HEK293 (cell line): ENCODE data around the gene ZNF532.

Experiments used
- CTCF ChIA-PET: fragments of 350-600 bp; formaldehyde crosslinking; extraction: SDS; loops from one replicate; lab custom pipeline; 2021; ENCODE audit warnings: antibody characterized with exemption; lab: Yijun Ruan, JAX
- POLR2A ChIA-PET: fragments of 300-600 bp; formaldehyde crosslinking; extraction: SDS; loops from one replicate; lab custom pipeline; 2020; ENCODE audit warnings: antibody characterized with exemption, inconsistent platforms; lab: Yijun Ruan, JAX
- H3K27ac ChIP-seq: fragments of 200-500 bp; sonication (Bioruptor generic); 2 replicates; pipeline ENCODE4 v1.5.1; 2014; ENCODE audit warnings: low read depth, low read length, control low read depth, inconsistent platforms; ENCODE audit errors: extremely low read depth
- H3K36me3 ChIP-seq, 2 experiments: fragments of 200-500 bp in 1 of 2; sonication (Bioruptor generic) in 1 of 2; 1 replicate in 1 of 2; 2 replicates in 1 of 2; pipeline ENCODE4 v1.5.1; 2014 to 2017; ENCODE audit warnings: inconsistent platforms in 2 of 2, low read length in 2 of 2; ENCODE audit not compliant: control insufficient read depth in 2 of 2, insufficient read depth in 1 of 2
- H3K4me1 ChIP-seq: fragments of 200-500 bp; sonication (Bioruptor generic); 2 replicates; pipeline ENCODE4 v1.5.1; 2014; ENCODE audit warnings: mild to moderate bottlenecking, low read length, inconsistent platforms; ENCODE audit not compliant: control insufficient read depth, insufficient read depth
- H3K4me3 ChIP-seq: 2 replicates; pipeline ENCODE4 v1.5.1; 2011; ENCODE audit warnings: low read depth, mild to moderate bottlenecking, control low read depth, low read length, moderate library complexity
- H3K9me3 ChIP-seq: fragments of 200-500 bp; sonication (Bioruptor generic); 2 replicates; pipeline ENCODE4 v1.5.1; 2014; ENCODE audit warnings: low read depth, low read length, inconsistent platforms; ENCODE audit not compliant: control insufficient read depth, insufficient read depth
- GLI2 ChIP-seq: fragments of 450-650 bp; formaldehyde crosslinking; IDR thresholded peaks from 2 replicates; pipeline ENCODE4; 2017; ENCODE audit warnings: missing biosample characterization, missing genetic modification characterization, low read depth, borderline replicate concordance
- HOXC10 ChIP-seq: sonication (generic); formaldehyde crosslinking; IDR thresholded peaks from 2 replicates; pipeline ENCODE4 v1.8.1; 2023; ENCODE audit warnings: mild to moderate bottlenecking, missing genetic modification reagents
- IKZF3 ChIP-seq: fragments of 450-650 bp; IDR thresholded peaks from 2 replicates; pipeline ENCODE4 v1.5.0; 2018; ENCODE audit warnings: missing biosample characterization, mild to moderate bottlenecking, missing genetic modification characterization, moderate library complexity
- SALL2 ChIP-seq: fragments of 450-650 bp; formaldehyde crosslinking; IDR thresholded peaks from 2 replicates; pipeline ENCODE4 v1.5.0; 2017; ENCODE audit warnings: missing biosample characterization, mild to moderate bottlenecking, missing genetic modification characterization, borderline replicate concordance
- ZFP37 ChIP-seq: fragments of 450-650 bp; formaldehyde crosslinking; IDR thresholded peaks from 2 replicates; pipeline ENCODE4 v1.5.1; 2016; ENCODE audit warnings: missing biosample characterization, missing genetic modification characterization
- ZNF138 ChIP-seq: fragments of 450-650 bp; formaldehyde crosslinking; IDR thresholded peaks from 2 replicates; pipeline ENCODE4 v1.5.1; 2016; ENCODE audit warnings: missing biosample characterization, missing genetic modification characterization, borderline replicate concordance
- ZNF140 ChIP-seq: fragments of 450-650 bp; formaldehyde crosslinking; IDR thresholded peaks from 2 replicates; pipeline ENCODE4 v1.5.1; 2016; ENCODE audit warnings: missing biosample characterization, missing genetic modification characterization
- ZNF266 ChIP-seq: fragments of 450-650 bp; formaldehyde crosslinking; IDR thresholded peaks from 2 replicates; pipeline ENCODE4 v1.5.1; 2016; ENCODE audit warnings: missing biosample characterization, missing genetic modification characterization, low read depth
- ZNF335 ChIP-seq: fragments of 450-650 bp; formaldehyde crosslinking; conservative IDR thresholded peaks from 2 replicates; pipeline ENCODE4 v1.5.1; 2016; ENCODE audit warnings: missing biosample characterization, missing genetic modification characterization
- ZNF48 ChIP-seq: fragments of 450-650 bp; formaldehyde crosslinking; IDR thresholded peaks from 2 replicates; pipeline ENCODE4 v1.5.1; 2016; ENCODE audit warnings: missing biosample characterization, missing genetic modification characterization
- ZNF501 ChIP-seq: fragments of 450-650 bp; formaldehyde crosslinking; IDR thresholded peaks from 2 replicates; pipeline ENCODE4 v1.5.1; 2016; ENCODE audit warnings: missing biosample characterization, missing genetic modification characterization
- ZNF585B ChIP-seq: fragments of 450-650 bp; formaldehyde crosslinking; IDR thresholded peaks from 2 replicates; pipeline ENCODE4 v1.5.1; 2016; ENCODE audit warnings: missing biosample characterization, missing genetic modification characterization
- ZNF626 ChIP-seq: fragments of 450-650 bp; sonication (Bioruptor Pico); formaldehyde crosslinking; IDR thresholded peaks from 2 replicates; pipeline ENCODE4 v1.5.1; 2018; ENCODE audit warnings: missing biosample characterization, missing genetic modification characterization, inconsistent platforms
- ZNF777 ChIP-seq: fragments of 450-650 bp; formaldehyde crosslinking; IDR thresholded peaks from 2 replicates; pipeline ENCODE4 v1.5.1; 2017; ENCODE audit warnings: missing biosample characterization, missing genetic modification characterization, borderline replicate concordance
- ZNF837 ChIP-seq: fragments of 450-650 bp; formaldehyde crosslinking; IDR thresholded peaks from 2 replicates; pipeline ENCODE4 v1.5.1; 2016; ENCODE audit warnings: missing biosample characterization, missing genetic modification characterization
- TF ChIP-seq, protein P1 (sequence below): fragments of 450-650 bp; formaldehyde crosslinking; IDR thresholded peaks from 2 replicates; pipeline ENCODE4 v1.5.1; 2017; ENCODE audit warnings: missing biosample characterization, missing genetic modification characterization
- TF ChIP-seq, protein P2 (sequence below): fragments of 450-650 bp; formaldehyde crosslinking; IDR thresholded peaks from 2 replicates; pipeline ENCODE4 v1.5.1; 2016; ENCODE audit warnings: missing biosample characterization, missing genetic modification characterization
- TF ChIP-seq, protein P3 (sequence below): sonication (generic); formaldehyde crosslinking; IDR thresholded peaks from 2 replicates; pipeline ENCODE4 v1.8.1; 2022; ENCODE audit warnings: mild to moderate bottlenecking, moderate library complexity, missing genetic modification reagents
- TF ChIP-seq, protein P4 (sequence below): IDR thresholded peaks from 2 replicates; pipeline ENCODE4 v1.6.1; 2011; ENCODE audit warnings: mild to moderate bottlenecking, low read depth, low read length, borderline replicate concordance
- TF ChIP-seq, protein P5 (sequence below): fragments of 450-650 bp; IDR thresholded peaks from 2 replicates; pipeline ENCODE4 v1.5.1; 2018; ENCODE audit warnings: missing biosample characterization, missing genetic modification characterization
- TF ChIP-seq, protein P6 (sequence below): fragments of 450-650 bp; formaldehyde crosslinking; IDR thresholded peaks from 2 replicates; pipeline ENCODE4 v1.5.1; 2016; ENCODE audit warnings: missing biosample characterization, missing genetic modification characterization

Gene ZNF532

DNA sequence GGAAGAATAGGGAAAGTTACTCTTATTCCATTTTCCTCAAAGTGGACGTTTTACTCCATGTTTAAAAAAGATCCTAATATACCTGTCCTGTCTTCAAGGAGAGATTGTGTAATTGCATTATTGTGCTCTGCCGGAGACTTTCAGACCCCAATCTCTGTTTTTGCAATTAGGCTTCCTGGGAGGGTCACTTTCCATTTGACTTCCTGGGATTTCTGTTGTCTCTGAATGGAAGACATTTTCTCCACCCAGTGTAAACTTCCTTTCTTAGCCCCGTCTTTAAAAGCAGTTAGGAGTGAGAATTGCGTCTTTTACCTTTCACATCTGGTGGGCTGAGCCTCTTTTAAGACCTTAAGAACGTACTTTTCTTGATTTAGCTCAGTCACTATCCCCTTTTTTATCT, 63.0 kb downstream of the ZNF532 start:
- H3K27ac ChIP-seq, result no peak overlapping the region
- ChIA-PET POLR2A (interaction anchor here (0.6 kb wide), 1 partner anchor 476 kb away, joined by 3 read pairs; no protein-coding TSS in a partner anchor), CTCF (no interaction called here)
- no peaks in the 10 kb centered on the region for H3K4me1 ChIP-seq
- TF ChIP-seq GLI2 (tag by site-specific recombination) (no peak), ZNF501 (tag by site-specific recombination) (no peak), ZNF626 (tag by site-specific recombination) (no peak), IKZF3 (no peak), ZNF140 (tag by site-specific recombination) (no peak), ZNF266 (tag by site-specific recombination) (no peak), ZNF138 (tag by site-specific recombination) (no peak), ZNF335 (tag by site-specific recombination) (no peak), HOXC10 (CRISPR knock-in tag) (no peak), ZFP37 (no peak)
- TF ChIP-seq, protein P1, sequence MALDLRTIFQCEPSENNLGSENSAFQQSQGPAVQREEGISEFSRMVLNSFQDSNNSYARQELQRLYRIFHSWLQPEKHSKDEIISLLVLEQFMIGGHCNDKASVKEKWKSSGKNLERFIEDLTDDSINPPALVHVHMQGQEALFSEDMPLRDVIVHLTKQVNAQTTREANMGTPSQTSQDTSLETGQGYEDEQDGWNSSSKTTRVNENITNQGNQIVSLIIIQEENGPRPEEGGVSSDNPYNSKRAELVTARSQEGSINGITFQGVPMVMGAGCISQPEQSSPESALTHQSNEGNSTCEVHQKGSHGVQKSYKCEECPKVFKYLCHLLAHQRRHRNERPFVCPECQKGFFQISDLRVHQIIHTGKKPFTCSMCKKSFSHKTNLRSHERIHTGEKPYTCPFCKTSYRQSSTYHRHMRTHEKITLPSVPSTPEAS (tag by site-specific recombination), result no peak
- TF ChIP-seq, protein P2, sequence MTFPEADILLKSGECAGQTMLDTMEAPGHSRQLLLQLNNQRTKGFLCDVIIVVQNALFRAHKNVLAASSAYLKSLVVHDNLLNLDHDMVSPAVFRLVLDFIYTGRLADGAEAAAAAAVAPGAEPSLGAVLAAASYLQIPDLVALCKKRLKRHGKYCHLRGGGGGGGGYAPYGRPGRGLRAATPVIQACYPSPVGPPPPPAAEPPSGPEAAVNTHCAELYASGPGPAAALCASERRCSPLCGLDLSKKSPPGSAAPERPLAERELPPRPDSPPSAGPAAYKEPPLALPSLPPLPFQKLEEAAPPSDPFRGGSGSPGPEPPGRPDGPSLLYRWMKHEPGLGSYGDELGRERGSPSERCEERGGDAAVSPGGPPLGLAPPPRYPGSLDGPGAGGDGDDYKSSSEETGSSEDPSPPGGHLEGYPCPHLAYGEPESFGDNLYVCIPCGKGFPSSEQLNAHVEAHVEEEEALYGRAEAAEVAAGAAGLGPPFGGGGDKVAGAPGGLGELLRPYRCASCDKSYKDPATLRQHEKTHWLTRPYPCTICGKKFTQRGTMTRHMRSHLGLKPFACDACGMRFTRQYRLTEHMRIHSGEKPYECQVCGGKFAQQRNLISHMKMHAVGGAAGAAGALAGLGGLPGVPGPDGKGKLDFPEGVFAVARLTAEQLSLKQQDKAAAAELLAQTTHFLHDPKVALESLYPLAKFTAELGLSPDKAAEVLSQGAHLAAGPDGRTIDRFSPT (tag by site-specific recombination), result no peak
- no peaks in the 10 kb centered on the region for H3K9me3 ChIP-seq
- no peak overlapping the region for H3K4me3 ChIP-seq
- H3K36me3 ChIP-seq, result no peaks in the 10 kb centered on the region

DNA sequence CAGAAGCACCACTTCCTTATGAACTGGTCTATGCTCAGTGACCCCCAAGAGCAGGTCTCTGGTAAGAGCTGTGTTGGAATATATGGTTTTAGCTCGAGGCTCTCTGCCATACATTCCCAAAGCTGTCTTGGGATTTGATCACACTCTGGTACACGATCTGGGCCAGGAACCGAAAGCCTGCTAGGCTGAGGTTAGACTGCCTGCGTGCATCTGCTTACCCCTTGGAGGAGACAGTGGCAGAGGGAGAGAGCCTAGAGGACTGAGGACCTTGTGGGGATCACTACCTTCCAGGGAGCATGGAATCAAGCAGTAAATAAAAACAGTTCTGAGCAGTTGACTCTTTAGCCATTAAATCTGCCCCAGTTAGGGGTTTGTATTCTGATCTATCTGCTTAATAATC, 63.7 kb downstream of the ZNF532 start:
- no peak overlapping the region for H3K27ac ChIP-seq
- no peaks in the 10 kb centered on the region for H3K9me3 ChIP-seq
- POLR2A ChIA-PET, result no interaction called here
- CTCF ChIA-PET, result no interaction called here
- H3K4me3 ChIP-seq, result no peak overlapping the region
- H3K4me1 ChIP-seq, result no peaks in the 10 kb centered on the region
- no peaks in the 10 kb centered on the region for H3K36me3 ChIP-seq
- TF ChIP-seq, protein P3, sequence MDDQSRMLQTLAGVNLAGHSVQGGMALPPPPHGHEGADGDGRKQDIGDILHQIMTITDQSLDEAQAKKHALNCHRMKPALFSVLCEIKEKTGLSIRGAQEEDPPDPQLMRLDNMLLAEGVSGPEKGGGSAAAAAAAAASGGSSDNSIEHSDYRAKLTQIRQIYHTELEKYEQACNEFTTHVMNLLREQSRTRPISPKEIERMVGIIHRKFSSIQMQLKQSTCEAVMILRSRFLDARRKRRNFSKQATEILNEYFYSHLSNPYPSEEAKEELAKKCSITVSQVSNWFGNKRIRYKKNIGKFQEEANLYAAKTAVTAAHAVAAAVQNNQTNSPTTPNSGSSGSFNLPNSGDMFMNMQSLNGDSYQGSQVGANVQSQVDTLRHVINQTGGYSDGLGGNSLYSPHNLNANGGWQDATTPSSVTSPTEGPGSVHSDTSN (CRISPR knock-in tag), result no peak
- TF ChIP-seq, protein P4, sequence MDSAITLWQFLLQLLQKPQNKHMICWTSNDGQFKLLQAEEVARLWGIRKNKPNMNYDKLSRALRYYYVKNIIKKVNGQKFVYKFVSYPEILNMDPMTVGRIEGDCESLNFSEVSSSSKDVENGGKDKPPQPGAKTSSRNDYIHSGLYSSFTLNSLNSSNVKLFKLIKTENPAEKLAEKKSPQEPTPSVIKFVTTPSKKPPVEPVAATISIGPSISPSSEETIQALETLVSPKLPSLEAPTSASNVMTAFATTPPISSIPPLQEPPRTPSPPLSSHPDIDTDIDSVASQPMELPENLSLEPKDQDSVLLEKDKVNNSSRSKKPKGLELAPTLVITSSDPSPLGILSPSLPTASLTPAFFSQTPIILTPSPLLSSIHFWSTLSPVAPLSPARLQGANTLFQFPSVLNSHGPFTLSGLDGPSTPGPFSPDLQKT, result no peak
- TF ChIP-seq ZNF777 (tag by site-specific recombination), result no peak

DNA sequence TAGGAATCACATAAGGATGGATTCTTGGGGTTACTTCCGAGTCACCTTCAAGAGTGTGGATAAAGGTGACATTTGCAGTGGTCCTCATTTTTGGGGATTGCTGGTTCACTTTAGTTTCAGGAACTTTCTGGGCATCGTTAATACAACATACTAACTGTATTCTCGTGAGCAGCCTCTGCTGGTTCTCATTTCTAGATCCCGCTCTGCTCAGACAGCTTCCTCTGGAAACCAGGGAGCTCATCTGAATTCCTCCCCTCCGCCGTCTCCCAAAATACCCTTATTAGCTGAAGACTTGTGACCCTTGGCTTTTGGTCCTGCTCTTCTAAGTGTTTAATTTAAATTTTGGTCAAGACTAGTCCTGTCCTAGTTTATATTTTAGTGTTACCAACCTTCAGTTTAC, 64.5 kb downstream of the ZNF532 start:
- ChIA-PET POLR2A (interaction anchor here (1.2 kb wide), 2 partner anchors 8 to 37 kb away, joined by 3 read pairs; no protein-coding TSS in a partner anchor), CTCF (no interaction called here)
- H3K4me3 ChIP-seq, result no peak overlapping the region
- H3K27ac ChIP-seq, result no peak overlapping the region
- no peaks in the 10 kb centered on the region for H3K36me3 ChIP-seq
- H3K9me3 ChIP-seq, result no peaks in the 10 kb centered on the region
- H3K4me1 ChIP-seq, result no peaks in the 10 kb centered on the region
- TF ChIP-seq SALL2 (tag by site-specific recombination), result no peak
- TF ChIP-seq ZNF837 (tag by site-specific recombination), result no peak
- TF ChIP-seq, protein P2 (tag by site-specific recombination), result no peak
- TF ChIP-seq, protein P5, sequence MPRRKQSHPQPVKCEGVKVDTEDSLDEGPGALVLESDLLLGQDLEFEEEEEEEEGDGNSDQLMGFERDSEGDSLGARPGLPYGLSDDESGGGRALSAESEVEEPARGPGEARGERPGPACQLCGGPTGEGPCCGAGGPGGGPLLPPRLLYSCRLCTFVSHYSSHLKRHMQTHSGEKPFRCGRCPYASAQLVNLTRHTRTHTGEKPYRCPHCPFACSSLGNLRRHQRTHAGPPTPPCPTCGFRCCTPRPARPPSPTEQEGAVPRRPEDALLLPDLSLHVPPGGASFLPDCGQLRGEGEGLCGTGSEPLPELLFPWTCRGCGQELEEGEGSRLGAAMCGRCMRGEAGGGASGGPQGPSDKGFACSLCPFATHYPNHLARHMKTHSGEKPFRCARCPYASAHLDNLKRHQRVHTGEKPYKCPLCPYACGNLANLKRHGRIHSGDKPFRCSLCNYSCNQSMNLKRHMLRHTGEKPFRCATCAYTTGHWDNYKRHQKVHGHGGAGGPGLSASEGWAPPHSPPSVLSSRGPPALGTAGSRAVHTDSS (tag by site-specific recombination), result no peak
- no peak for TF ChIP-seq ZNF48 (tag by site-specific recombination)
- TF ChIP-seq ZNF585B (tag by site-specific recombination), result no peak
- TF ChIP-seq, protein P6, sequence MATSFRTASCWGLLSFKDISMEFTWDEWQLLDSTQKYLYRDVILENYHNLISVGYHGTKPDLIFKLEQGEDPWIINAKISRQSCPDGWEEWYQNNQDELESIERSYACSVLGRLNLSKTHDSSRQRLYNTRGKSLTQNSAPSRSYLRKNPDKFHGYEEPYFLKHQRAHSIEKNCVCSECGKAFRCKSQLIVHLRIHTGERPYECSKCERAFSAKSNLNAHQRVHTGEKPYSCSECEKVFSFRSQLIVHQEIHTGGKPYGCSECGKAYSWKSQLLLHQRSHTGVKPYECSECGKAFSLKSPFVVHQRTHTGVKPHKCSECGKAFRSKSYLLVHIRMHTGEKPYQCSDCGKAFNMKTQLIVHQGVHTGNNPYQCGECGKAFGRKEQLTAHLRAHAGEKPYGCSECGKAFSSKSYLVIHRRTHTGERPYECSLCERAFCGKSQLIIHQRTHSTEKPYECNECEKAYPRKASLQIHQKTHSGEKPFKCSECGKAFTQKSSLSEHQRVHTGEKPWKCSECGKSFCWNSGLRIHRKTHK (tag by site-specific recombination), result no peak
